HepG2 (cell line): ENCODE data around the gene RSL1D1. TPM values are rescaled to one million over a fixed set of nuclear protein-coding genes. Genes with fewer than 3 reads are reported as not detected.
A peak's percentile ranks its signal among the peaks of the same experiment; 100 is the strongest.

Source experiments
- GZF1 ChIP-seq: sonication (generic); formaldehyde crosslinking; IDR thresholded peaks from 2 replicates; pipeline ENCODE4 v1.5.1; 2020; ENCODE audit warnings: mild to moderate bottlenecking, missing genetic modification reagents
- HDAC1 ChIP-seq: sonication (generic); formaldehyde crosslinking; IDR thresholded peaks from 2 replicates; pipeline ENCODE4 v1.5.1; 2020; ENCODE audit warnings: mild to moderate bottlenecking, missing genetic modification reagents
- HNRNPL ChIP-seq: fragments of 200-400 bp; formaldehyde crosslinking; IDR thresholded peaks from 2 replicates; pipeline ENCODE4 v1.6.1; 2017; ENCODE audit warnings: mild to moderate bottlenecking, low read depth, low read length
- KDM3A ChIP-seq: IDR thresholded peaks from 2 replicates; pipeline ENCODE4 v1.6.1; 2018; ENCODE audit warnings: low read depth, missing compliant biosample characterization
- MIER2 ChIP-seq: IDR thresholded peaks from 2 replicates; pipeline ENCODE4 v1.6.1; 2016; ENCODE audit warnings: missing biosample characterization, missing genetic modification reagents
- SOX13 ChIP-seq, 3 experiments: fragments of 450-650 bp in 1 of 3; sonication (generic) in 1 of 3; formaldehyde crosslinking in 1 of 3; IDR thresholded peaks in 2 of 3; conservative IDR thresholded peaks in 1 of 3; 2 replicates each; pipeline versions ENCODE4 v1.5.0 to v1.6.1; 2016 to 2020; ENCODE audit warnings: antibody characterized with exemption in 1 of 3, mild to moderate bottlenecking in 1 of 3, missing compliant biosample characterization in 1 of 3, missing genetic modification reagents in 1 of 3, moderate library complexity in 1 of 3
- TBL1XR1 ChIP-seq: fragments of 150-350 bp; IDR thresholded peaks from 2 replicates; pipeline ENCODE4 v1.6.1; 2014; ENCODE audit warnings: borderline replicate concordance, low read length; ENCODE audit not compliant: partially characterized antibody
- TCF7L2 ChIP-seq: IDR thresholded peaks from 2 replicates; pipeline ENCODE4 v1.6.1; 2011; ENCODE audit warnings: mild to moderate bottlenecking, low read depth, low read length, moderate library complexity
- ZBED4 ChIP-seq: sonication (generic); formaldehyde crosslinking; IDR thresholded peaks from 2 replicates; pipeline ENCODE4 v1.4.0; 2020; ENCODE audit warnings: missing genetic modification reagents, borderline replicate concordance
- ZBTB20 ChIP-seq: sonication (generic); formaldehyde crosslinking; IDR thresholded peaks from 2 replicates; pipeline ENCODE4 v1.8.1; 2023; ENCODE audit warnings: missing genetic modification reagents, low read depth, mild to moderate bottlenecking, borderline replicate concordance
- ZFP36L1 ChIP-seq: sonication (generic); formaldehyde crosslinking; IDR thresholded peaks from 2 replicates; pipeline ENCODE4 v1.8.0; 2022; ENCODE audit warnings: mild to moderate bottlenecking, missing genetic modification reagents, moderate library complexity
- ZNF235 ChIP-seq: sonication (generic); formaldehyde crosslinking; IDR thresholded peaks from 2 replicates; pipeline ENCODE4 v1.8.1; 2023; ENCODE audit warnings: mild to moderate bottlenecking, missing genetic modification reagents, borderline replicate concordance
- ZNF251 ChIP-seq: sonication (generic); formaldehyde crosslinking; IDR thresholded peaks from 2 replicates; pipeline ENCODE4 v1.9.0; 2021; ENCODE audit warnings: mild to moderate bottlenecking, missing genetic modification reagents
- ZNF577 ChIP-seq: sonication (generic); formaldehyde crosslinking; IDR thresholded peaks from 2 replicates; pipeline ENCODE4 v1.4.0; 2020; ENCODE audit warnings: mild to moderate bottlenecking, low read depth, missing genetic modification reagents, borderline replicate concordance
- ZNF746 ChIP-seq: sonication (generic); formaldehyde crosslinking; IDR thresholded peaks from 2 replicates; pipeline ENCODE4 v1.8.0; 2022; ENCODE audit warnings: mild to moderate bottlenecking, missing genetic modification reagents
- ZNF776 ChIP-seq: sonication (generic); formaldehyde crosslinking; IDR thresholded peaks from 2 replicates; pipeline ENCODE4 v1.4.0; 2020; ENCODE audit warnings: mild to moderate bottlenecking, missing genetic modification reagents
- ZNF777 ChIP-seq: sonication (generic); formaldehyde crosslinking; IDR thresholded peaks from 2 replicates; pipeline ENCODE4 v1.4.0; 2020; ENCODE audit warnings: missing genetic modification reagents
- polyA plus RNA-seq, 8 experiments: library from polyadenylated mRNA; depleted of rRNA in 3 of 8; stranded (reverse) in 7 of 8; unstranded in 1 of 8; fragments of >200 nt; fragmentation: Illumina TruSeq in 4 of 8; extraction: Trizol in 4 of 8; gene quantifications; 2 replicates each; pipeline versions ENCODE4 v1.2.1 to v1.2.3, GENCODE V29; 2011 to 2016; ENCODE audit warnings: low read depth in 4 of 8, missing spikeins in 1 of 8, mixed read lengths in 1 of 8; ENCODE audit not compliant: insufficient read depth in 1 of 8
- total RNA-seq, 5 experiments: library from RNA; depleted of rRNA; stranded (reverse); fragments of >200 nt; fragmentation: Illumina TruSeq; extraction: Trizol; gene quantifications; 2 replicates each; pipeline ENCODE4 v1.2.3, GENCODE V29; 2016; ENCODE audit warnings: low read depth in 1 of 5
- TF ChIP-seq, protein P1 (sequence below): sonication (generic); formaldehyde crosslinking; IDR thresholded peaks from 2 replicates; pipeline ENCODE4 v1.4.0; 2020; ENCODE audit warnings: missing genetic modification reagents, mild to moderate bottlenecking, borderline replicate concordance

RSL1D1 gene
- total and polyA plus RNA-seq, 2 of the 13 experiments (the other 11 are each of a cell fraction or from before 2014, with no cell fraction given) = 187 to 343 TPM

DNA sequence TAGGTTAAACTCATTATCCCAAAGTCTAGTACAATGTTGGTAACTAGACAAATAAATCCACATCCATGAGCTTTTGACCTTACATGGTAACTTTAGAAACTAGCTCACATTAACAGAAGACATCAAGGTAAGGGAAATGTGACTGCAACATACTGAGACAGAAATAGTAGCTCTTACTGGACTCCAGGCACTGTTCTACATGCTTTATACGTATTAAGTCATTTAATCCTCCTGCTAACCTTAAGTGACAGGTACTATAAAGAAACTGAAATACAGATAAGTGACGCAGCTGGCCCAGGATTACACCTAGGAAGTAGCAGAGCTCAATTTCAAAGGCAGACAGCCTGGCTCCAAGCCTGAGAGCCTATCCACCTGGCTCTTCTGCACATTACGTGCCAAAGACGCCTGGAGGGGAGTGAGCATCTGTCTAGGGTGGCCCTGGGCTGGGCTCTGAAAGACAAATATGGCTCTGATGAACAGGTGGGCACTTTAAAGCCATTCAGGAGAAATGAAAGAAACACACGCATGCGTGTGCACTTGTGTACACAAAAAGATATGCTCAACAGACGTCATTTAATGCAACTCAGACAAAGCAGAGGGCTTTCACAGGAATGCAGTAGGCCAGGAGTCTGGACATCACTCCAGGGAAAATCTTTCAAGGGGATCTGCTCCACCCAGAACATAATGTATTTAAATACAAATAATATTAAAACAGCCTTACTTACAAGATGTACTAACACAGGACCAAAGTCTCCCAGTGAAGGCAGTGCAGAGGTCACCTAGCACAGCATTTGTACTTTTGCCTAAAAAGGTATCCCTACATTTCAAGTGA, 58.7 kb downstream of the RSL1D1 start (continued):
- no peak for TF ChIP-seq ZNF235
- TF ChIP-seq TBL1XR1 = no peak
- TF ChIP-seq GZF1 (CRISPR knock-in tag) = no peak
- no peak for TF ChIP-seq TCF7L2
- TF ChIP-seq ZFP36L1 (CRISPR knock-in tag) = no peak
- TF ChIP-seq SOX13 (IDR thresholded peaks at IDR 0.05) = no peak
- peak in 1 of 2 experiments; percentile 11; a peak in 1 of 4 replicates for TF ChIP-seq SOX13 (CRISPR knock-in tag; conservative IDR thresholded peaks at IDR 0.05 in 1 of 2, IDR thresholded peaks at IDR 0.05 in 1 of 2)
- no peak for TF ChIP-seq KDM3A (CRISPR knock-in tag)
- no peak for TF ChIP-seq ZNF577
- no peak for TF ChIP-seq ZNF776 (CRISPR knock-in tag)
- no peak for TF ChIP-seq ZNF746 (CRISPR knock-in tag)
- TF ChIP-seq, protein P1, sequence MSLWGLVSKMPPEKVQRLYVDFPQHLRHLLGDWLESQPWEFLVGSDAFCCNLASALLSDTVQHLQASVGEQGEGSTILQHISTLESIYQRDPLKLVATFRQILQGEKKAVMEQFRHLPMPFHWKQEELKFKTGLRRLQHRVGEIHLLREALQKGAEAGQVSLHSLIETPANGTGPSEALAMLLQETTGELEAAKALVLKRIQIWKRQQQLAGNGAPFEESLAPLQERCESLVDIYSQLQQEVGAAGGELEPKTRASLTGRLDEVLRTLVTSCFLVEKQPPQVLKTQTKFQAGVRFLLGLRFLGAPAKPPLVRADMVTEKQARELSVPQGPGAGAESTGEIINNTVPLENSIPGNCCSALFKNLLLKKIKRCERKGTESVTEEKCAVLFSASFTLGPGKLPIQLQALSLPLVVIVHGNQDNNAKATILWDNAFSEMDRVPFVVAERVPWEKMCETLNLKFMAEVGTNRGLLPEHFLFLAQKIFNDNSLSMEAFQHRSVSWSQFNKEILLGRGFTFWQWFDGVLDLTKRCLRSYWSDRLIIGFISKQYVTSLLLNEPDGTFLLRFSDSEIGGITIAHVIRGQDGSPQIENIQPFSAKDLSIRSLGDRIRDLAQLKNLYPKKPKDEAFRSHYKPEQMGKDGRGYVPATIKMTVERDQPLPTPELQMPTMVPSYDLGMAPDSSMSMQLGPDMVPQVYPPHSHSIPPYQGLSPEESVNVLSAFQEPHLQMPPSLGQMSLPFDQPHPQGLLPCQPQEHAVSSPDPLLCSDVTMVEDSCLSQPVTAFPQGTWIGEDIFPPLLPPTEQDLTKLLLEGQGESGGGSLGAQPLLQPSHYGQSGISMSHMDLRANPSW (CRISPR knock-in tag) = no peak
- 0 out of 2 replicates have a peak, but pooled peaks have one; percentile 27 for TF ChIP-seq HDAC1 (CRISPR knock-in tag)
- TF ChIP-seq ZBED4 (CRISPR knock-in tag) = no peak
- no peak for TF ChIP-seq HNRNPL
- TF ChIP-seq ZNF251 (CRISPR knock-in tag) = no peak
- no peak for TF ChIP-seq ZBTB20 (CRISPR knock-in tag)
- TF ChIP-seq ZNF777 (CRISPR knock-in tag) = no peak
- no peak for TF ChIP-seq MIER2 (CRISPR knock-in tag)
